ENCODE data around the gene NEBL.

Gene NEBL

DNA sequence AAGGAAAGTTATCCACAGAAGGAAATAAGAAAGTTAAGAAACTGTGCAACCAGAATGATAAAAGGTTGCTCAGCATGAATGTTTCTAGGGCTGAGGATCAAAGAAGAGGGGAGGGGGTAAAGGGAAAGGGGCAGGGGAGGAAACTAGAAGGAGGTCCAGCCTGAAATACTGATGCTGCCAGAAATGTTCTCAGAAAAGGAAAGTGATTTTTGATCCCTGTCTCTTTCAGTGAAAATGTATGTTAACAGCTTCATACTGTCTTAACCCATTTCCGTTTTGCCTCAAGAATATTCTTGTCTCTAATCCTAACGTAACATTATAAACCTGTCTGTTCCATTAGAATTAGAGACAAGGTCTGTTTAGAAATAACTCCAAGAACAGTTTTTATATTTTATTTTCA is 49.6 kb downstream of the NEBL start:
- TF ChIP-seq, protein P1, sequence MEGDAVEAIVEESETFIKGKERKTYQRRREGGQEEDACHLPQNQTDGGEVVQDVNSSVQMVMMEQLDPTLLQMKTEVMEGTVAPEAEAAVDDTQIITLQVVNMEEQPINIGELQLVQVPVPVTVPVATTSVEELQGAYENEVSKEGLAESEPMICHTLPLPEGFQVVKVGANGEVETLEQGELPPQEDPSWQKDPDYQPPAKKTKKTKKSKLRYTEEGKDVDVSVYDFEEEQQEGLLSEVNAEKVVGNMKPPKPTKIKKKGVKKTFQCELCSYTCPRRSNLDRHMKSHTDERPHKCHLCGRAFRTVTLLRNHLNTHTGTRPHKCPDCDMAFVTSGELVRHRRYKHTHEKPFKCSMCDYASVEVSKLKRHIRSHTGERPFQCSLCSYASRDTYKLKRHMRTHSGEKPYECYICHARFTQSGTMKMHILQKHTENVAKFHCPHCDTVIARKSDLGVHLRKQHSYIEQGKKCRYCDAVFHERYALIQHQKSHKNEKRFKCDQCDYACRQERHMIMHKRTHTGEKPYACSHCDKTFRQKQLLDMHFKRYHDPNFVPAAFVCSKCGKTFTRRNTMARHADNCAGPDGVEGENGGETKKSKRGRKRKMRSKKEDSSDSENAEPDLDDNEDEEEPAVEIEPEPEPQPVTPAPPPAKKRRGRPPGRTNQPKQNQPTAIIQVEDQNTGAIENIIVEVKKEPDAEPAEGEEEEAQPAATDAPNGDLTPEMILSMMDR (IDR thresholded peaks at IDR 0.05; ENCODE audit: insufficient read depth, missing control alignments), result no peak
- FAIRE-seq, result no peak
- no peak for DNase-seq (ENCODE audit: insufficient read length, low spot score)

DNA sequence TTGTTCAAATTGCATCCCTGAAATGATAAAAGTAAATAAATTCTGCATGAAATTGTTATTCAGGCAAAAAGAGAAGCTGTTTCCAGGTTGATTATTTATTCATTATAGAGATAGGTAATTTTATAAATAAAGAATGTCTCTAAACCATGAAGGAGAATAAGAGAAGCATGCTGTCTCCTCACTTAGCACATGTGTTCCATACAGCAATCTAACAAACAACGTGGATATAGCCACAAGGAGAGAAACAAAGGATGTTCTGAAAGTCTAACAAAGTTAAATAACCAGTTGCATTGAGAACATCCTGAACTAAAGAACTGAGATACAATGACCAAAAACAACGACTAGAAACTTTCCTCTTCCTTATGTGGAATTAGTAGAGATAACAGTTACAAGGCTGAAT is 50.8 kb downstream of the NEBL start:
- DNase-seq (ENCODE audit: insufficient read length, low spot score) (no peak), FAIRE-seq (no peak)
- TF ChIP-seq, protein P1 (IDR thresholded peaks at IDR 0.05; ENCODE audit: insufficient read depth, missing control alignments), result no peak

DNA sequence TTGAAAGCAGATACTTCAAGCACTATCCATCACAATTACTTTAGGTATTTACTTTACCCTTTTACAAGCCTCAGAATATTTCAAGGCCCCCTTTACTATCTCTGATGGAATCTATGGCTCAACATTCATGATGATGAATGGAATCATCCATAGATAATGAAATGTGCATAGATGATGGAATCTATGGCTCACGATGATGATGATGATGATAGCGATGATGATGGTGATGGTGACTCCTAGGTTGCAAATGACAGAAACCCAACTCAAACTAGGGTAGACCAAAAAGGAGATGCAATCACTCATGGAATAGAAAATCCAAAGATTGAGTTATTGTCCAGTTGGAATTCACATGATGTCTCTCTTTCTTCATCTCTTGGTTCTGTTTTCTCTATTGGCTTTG is 55.7 kb downstream of the NEBL start:
- DNase-seq (ENCODE audit: insufficient read length, low spot score) (no peak), FAIRE-seq (no peak)
- TF ChIP-seq, protein P1 (IDR thresholded peaks at IDR 0.05; ENCODE audit: insufficient read depth, missing control alignments), result no peak

GRCh38 chr10:20839910-20840309 is 57.2 kb downstream of the NEBL start:
- FAIRE-seq (no peak), DNase-seq (ENCODE audit: insufficient read length, low spot score) (no peak)
- TF ChIP-seq, protein P1 (IDR thresholded peaks at IDR 0.05; ENCODE audit: insufficient read depth, missing control alignments), result no peak

GRCh38 chr10:20839141-20839540 is 58.0 kb downstream of the NEBL start:
- DNase-seq (ENCODE audit: insufficient read length, low spot score) (no peak), FAIRE-seq (no peak)
- TF ChIP-seq, protein P1 (IDR thresholded peaks at IDR 0.05; ENCODE audit: insufficient read depth, missing control alignments), result no peak

GRCh38 chr10:20836401-20836800 is 60.7 kb downstream of the NEBL start:
- no peak for FAIRE-seq
- no peak for DNase-seq (ENCODE audit: insufficient read length, low spot score)
- TF ChIP-seq, protein P1 (IDR thresholded peaks at IDR 0.05; ENCODE audit: insufficient read depth, missing control alignments), result no peak

- FAIRE-seq (no peak), DNase-seq (ENCODE audit: insufficient read length, low spot score) (no peak)
- TF ChIP-seq, protein P1 (IDR thresholded peaks at IDR 0.05; ENCODE audit: insufficient read depth, missing control alignments), result no peak
These were observed 61.8 kb downstream of the NEBL start for GRCh38 chr10:20835335-20835734.

Data from D721Med (cell line).